Ammon's horn (tissue), 1 donor: ENCODE measurements around the gene PTPN4.

Experiments
- DNase-seq: peaks from one replicate; pipeline ENCODE4 v3.0.0-alpha.2; 2016; ENCODE audit warnings: low spot score

The PTPN4 gene

GRCh38 chr2:119759451-119760236 is at the start of gene PTPN4:
Gene PTPN4, plus strand, starts transcription at chr2:119759922. Its CDS starts 49,932 bp downstream, at chr2:119809854.
- DNase-seq: peak; percentile 98

GRCh38 chr2:119710281-119710680 is 49.4 kb upstream of the PTPN4 start:
- DNase-seq: no peak

GRCh38 chr2:119711352-119711751 is 48.4 kb upstream of the PTPN4 start:
- DNase-seq: no peak

- DNase-seq: no peak
These were observed 47.2 kb upstream of the PTPN4 start for GRCh38 chr2:119712571-119712970.

GRCh38 chr2:119713819-119714490 is 45.8 kb upstream of the PTPN4 start:
- no peak for DNase-seq

- no peak for DNase-seq
These were observed 44.1 kb upstream of the PTPN4 start for GRCh38 chr2:119715409-119716283.

- peak; percentile 51 for DNase-seq
These were observed 43.4 kb upstream of the PTPN4 start for GRCh38 chr2:119716284-119716672.

GRCh38 chr2:119718501-119719260 is 41.0 kb upstream of the PTPN4 start:
- DNase-seq: no peak

GRCh38 chr2:119719261-119719627 is 40.5 kb upstream of the PTPN4 start:
- DNase-seq: no peak

GRCh38 chr2:119721043-119721442 is 38.7 kb upstream of the PTPN4 start:
- DNase-seq: no peak

GRCh38 chr2:119721462-119721861 is 38.3 kb upstream of the PTPN4 start:
- no peak for DNase-seq

GRCh38 chr2:119721904-119722303 is 37.8 kb upstream of the PTPN4 start:
- no peak for DNase-seq

- peak; percentile 66 for DNase-seq
These were observed 36.5 kb upstream of the PTPN4 start for GRCh38 chr2:119723186-119723585.

- DNase-seq: no peak
These were observed 35.8 kb upstream of the PTPN4 start for GRCh38 chr2:119723784-119724467.

- no peak for DNase-seq
These were observed 34.9 kb upstream of the PTPN4 start for GRCh38 chr2:119724656-119725485.

- no peak for DNase-seq
These were observed 32.2 kb upstream of the PTPN4 start for GRCh38 chr2:119727493-119727892.

GRCh38 chr2:119728421-119728820 is 31.3 kb upstream of the PTPN4 start:
- DNase-seq: no peak

GRCh38 chr2:119730671-119731177 is 29.0 kb upstream of the PTPN4 start:
- DNase-seq: no peak

GRCh38 chr2:119731983-119732382 is 27.7 kb upstream of the PTPN4 start:
- no peak for DNase-seq

GRCh38 chr2:119732601-119733164 is 27.0 kb upstream of the PTPN4 start:
- no peak for DNase-seq
